Transverse colon (tissue), 3 donors: ENCODE data around the gene CCDC178.

ENCODE experiments used
- CTCF ChIP-seq, 5 experiments: fragments of 200-600 bp in 3 of 5; fragments of 450-650 bp in 2 of 5; sonication (generic) in 3 of 5; IDR thresholded peaks; 1 replicate in 2 of 5; 2 replicates in 3 of 5; pipeline ENCODE4 v1.5.1; 2016 to 2017; ENCODE audit warnings: antibody characterized with exemption in 5 of 5, inconsistent platforms in 3 of 5, mild to moderate bottlenecking in 2 of 5, moderate library complexity in 1 of 5
- EP300 ChIP-seq: sonication (generic); formaldehyde crosslinking; IDR thresholded peaks from one replicate; pipeline ENCODE4 v1.6.1; 2017; ENCODE audit warnings: antibody characterized with exemption, low read depth

- TF ChIP-seq EP300 = no peak
- no peak for TF ChIP-seq CTCF (IDR thresholded peaks at IDR 0.05)
Observed at GRCh38 chr18:33470216-33470615, 29.7 kb upstream of the CCDC178 start.
